Measurements from ENCODE around the gene HINFP. TPM values are rescaled to one million over a fixed set of nuclear protein-coding genes. Genes with fewer than 3 reads are reported as not detected.

The HINFP gene
- total and polyA plus RNA-seq, 2 of the 8 experiments (the other 6 are each of a cell fraction or from before 2014, with no cell fraction given), result 35.0 to 37.3 TPM

- 0 out of 2 replicates have a peak overlapping the region, but pooled peaks have one; percentile 3 for H2BK12ac ChIP-seq (ENCODE audit: low read depth, low read length)
- no peak overlapping the region for H3K23ac ChIP-seq (ENCODE audit: insufficient read length)
- H3K14ac ChIP-seq (ENCODE audit: insufficient read length), result no peak overlapping the region
- H2AK5ac ChIP-seq (ENCODE audit: low read depth, low read length), result no peak overlapping the region
- ChIA-PET POLR2A (ENCODE audit: partially characterized antibody) (interaction anchor here (0.7 to 4.9 kb wide), 15 partner anchors 8 to 85 kb away, joined by 3 to 42 read pairs (median 4); partner anchors contain the start of genes ABCG4, C2CD2L, CBL and HMBS), CTCF (ENCODE audit: partially characterized antibody) (interaction anchor here (1.3 to 4.9 kb wide), 5 partner anchors 12 to 74 kb away, joined by 3 to 26 read pairs (median 6); partner anchors contain the start of genes C2CD2L and HMBS)
- peak overlapping the region; percentile 36 for H3K56ac ChIP-seq (replicated peaks; ENCODE audit: insufficient read length, low read depth, low read length)
- FAIRE-seq, result no peak
- H3K79me2 ChIP-seq (ENCODE audit: control insufficient read depth in 1 of 2, insufficient read depth in 2 of 2, low read length in 2 of 2), result peaks cover 7 to 26% of the 10 kb centered on the region in 2 experiments
- 3% methylated on average over 20 of the region's 20 CpGs; no CpG with 5 or more reads in 1 of the 2 experiments for WGBS, 2 experiments (ENCODE audit: extremely low coverage in 1 of 2, insufficient coverage in 1 of 2, insufficient read length in 1 of 2, insufficient replicate concordance in 2 of 2, low coverage in 1 of 2, low lambda C conversion rate in 2 of 2, missing lambda C conversion rate in 1 of 2)
- H3K9ac ChIP-seq (replicated peaks in 1 of 4; ENCODE audit: extremely low read depth in 1 of 4, low read depth in 3 of 4, low read length in 3 of 4), result peak overlapping the region; percentile 62 to 86 (median 77)
- no peak overlapping the region for H2BK20ac ChIP-seq (ENCODE audit: low read length)
- peak overlapping the region; percentile 74 to 81 for H3K4me2 ChIP-seq (ENCODE audit: insufficient read depth in 1 of 2, low read depth in 2 of 2, low read length in 2 of 2)
- H4K20me1 ChIP-seq (replicated peaks in 1 of 2; ENCODE audit: control insufficient read depth in 1 of 2, insufficient read depth in 2 of 2, low read length in 2 of 2), result peaks cover 0 to 8% of the 10 kb centered on the region in 2 experiments
- H2BK15ac ChIP-seq (ENCODE audit: low read length), result no peak overlapping the region
- no peak overlapping the region for H3K4ac ChIP-seq (replicated peaks; ENCODE audit: insufficient read length, low read depth, low read length)
- H4K91ac ChIP-seq (replicated peaks; ENCODE audit: insufficient read length, low read length), result no peak overlapping the region
- peaks cover 0 to 7% (median 4%) of the 10 kb centered on the region in 4 experiments; a peak in 3 of 8 replicates for H3K36me3 ChIP-seq (ENCODE audit: control insufficient read depth in 2 of 4, insufficient read depth in 4 of 4, low read length in 3 of 4)
- H3K9me3 ChIP-seq (ENCODE audit: insufficient read depth in 2 of 2, low read depth in 1 of 2, low read length in 1 of 2), result no peaks in the 10 kb centered on the region
- H3K79me1 ChIP-seq (ENCODE audit: low read depth, low read length), result peaks cover 7% of the 10 kb centered on the region; the same call in 1 of the 2 replicates
- peak overlapping the region; percentile 68 for H3K27ac ChIP-seq (ENCODE audit: low read depth, low read length)
- H3K27me3 ChIP-seq (replicated peaks in 1 of 4; ENCODE audit: control insufficient read depth in 3 of 4, extremely low read depth in 1 of 4, insufficient read depth in 3 of 4, low read length in 3 of 4), result no peaks in the 10 kb centered on the region
- H3K18ac ChIP-seq (ENCODE audit: extremely low read depth, low read length), result no peak overlapping the region
- H3K23me2 ChIP-seq (ENCODE audit: low read depth, low read length), result peaks cover 5% of the 10 kb centered on the region; the same call in 1 of the 2 replicates
- DNase-seq (ENCODE audit: low read depth in 1 of 2, low spot score in 2 of 2), result no peak
- H4K5ac ChIP-seq (ENCODE audit: insufficient read length, low read depth, low read length), result no peak overlapping the region
- no peak overlapping the region for H4K8ac ChIP-seq (ENCODE audit: extremely low read depth, insufficient read depth, low read length)
- H3K4me1 ChIP-seq (replicated peaks in 1 of 4; ENCODE audit: control insufficient read depth in 3 of 4, insufficient read depth in 4 of 4, low read length in 3 of 4), result peaks cover 0 to 10% (median 6%) of the 10 kb centered on the region in 4 experiments; a peak in 5 of 7 replicates
- H2AFZ ChIP-seq (ENCODE audit: low read length), result peak overlapping the region; percentile 59; the same call in 1 of the 2 replicates
- H3K4me3 ChIP-seq (ENCODE audit: extremely low read depth in 1 of 4, insufficient read depth in 2 of 4, low read depth in 3 of 4, low read length in 4 of 4), result peak overlapping the region; percentile 63 to 97 (median 93)
- no peak overlapping the region for H2BK120ac ChIP-seq (replicated peaks; ENCODE audit: low read depth, low read length)
- H2BK5ac ChIP-seq (ENCODE audit: low read depth, low read length), result peak overlapping the region; percentile 79
- TF ChIP-seq TAF1 (IDR thresholded peaks at IDR 0.05; ENCODE audit: low read depth, low read length) (no peak), BACH1 (IDR thresholded peaks at IDR 0.05; ENCODE audit: low read length) (no peak), HDAC2 (IDR thresholded peaks at IDR 0.05; ENCODE audit: borderline replicate concordance in 1 of 2, low read depth in 2 of 2, low read length in 2 of 2) (0 out of 4 replicates have a peak, but pooled peaks of 1 of the 2 experiments have one; percentile 41), RFX5 (IDR thresholded peaks at IDR 0.05; ENCODE audit: borderline replicate concordance, low read depth, low read length) (no peak), CHD2 (IDR thresholded peaks at IDR 0.05; ENCODE audit: low read length) (no peak), POLR2A (IDR thresholded peaks at IDR 0.05; ENCODE audit: control extremely low read depth in 1 of 2, low read depth in 2 of 2, low read length in 2 of 2) (peak in 1 of 2 experiments; percentile 6; a peak in 1 of 3 replicates), GABPA (IDR thresholded peaks at IDR 0.05; ENCODE audit: borderline replicate concordance, insufficient read depth, low read length) (no peak), TAF7 (optimal IDR thresholded peaks at IDR 0.05; ENCODE audit: borderline replicate concordance, low read depth, low read length) (no peak), MAFK (IDR thresholded peaks at IDR 0.05; ENCODE audit: low read depth, low read length) (no peak), CBX5 (IDR thresholded peaks at IDR 0.05; ENCODE audit: low read depth, low read length) (no peak), RXRA (IDR thresholded peaks at IDR 0.05; ENCODE audit: insufficient read depth, low read depth, low read length) (no peak), BRCA1 (IDR thresholded peaks at IDR 0.05; ENCODE audit: low read depth, low read length) (no peak), PHF8 (conservative IDR thresholded peaks at IDR 0.05; ENCODE audit: low read depth, low read length) (peak; percentile 9; the same call in 1 of the 2 replicates), GTF2F1 (IDR thresholded peaks at IDR 0.05; ENCODE audit: borderline replicate concordance, low read depth, low read length) (no peak)
Measured at GRCh38 chr11:119121811-119122124, 388 bp downstream of the HINFP start.

All from H1 (cell line).